Measurements from ENCODE around the gene ERC2.
A peak's percentile ranks its signal among the peaks of the same experiment; 100 is the strongest.

ERC2 gene

DNA sequence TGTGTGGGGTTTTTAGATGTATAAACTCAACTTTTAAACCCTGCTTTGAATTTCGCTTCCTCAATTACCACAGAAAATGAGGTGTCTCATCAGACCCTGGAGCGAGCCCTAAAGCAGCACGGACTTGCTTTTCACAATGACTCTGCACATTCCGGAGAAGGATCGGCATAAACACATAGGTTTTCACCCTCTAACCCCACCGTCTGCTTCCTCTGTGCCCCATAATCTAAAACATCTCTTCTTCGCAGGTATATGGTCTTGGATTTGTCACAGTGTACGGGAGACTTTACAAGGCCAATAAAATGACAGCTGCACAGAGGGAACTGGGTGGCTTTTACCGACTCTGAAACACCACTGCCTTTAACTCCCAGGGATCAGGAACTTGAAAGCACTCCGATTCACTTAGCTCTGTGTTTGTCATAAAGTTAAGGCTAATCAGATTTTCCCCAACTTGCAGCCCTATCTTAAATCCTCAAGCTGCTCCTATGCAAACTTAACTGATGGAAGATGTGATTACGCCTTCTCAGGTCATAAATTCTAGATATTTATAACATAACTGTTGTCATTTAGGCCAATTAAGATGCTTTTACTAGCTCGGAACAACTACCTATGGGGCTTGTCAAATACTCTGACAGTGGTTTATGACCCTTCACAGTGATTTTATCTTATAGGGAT is 847.8 kb downstream of the ERC2 start (continued):
- TF ChIP-seq, protein P1, sequence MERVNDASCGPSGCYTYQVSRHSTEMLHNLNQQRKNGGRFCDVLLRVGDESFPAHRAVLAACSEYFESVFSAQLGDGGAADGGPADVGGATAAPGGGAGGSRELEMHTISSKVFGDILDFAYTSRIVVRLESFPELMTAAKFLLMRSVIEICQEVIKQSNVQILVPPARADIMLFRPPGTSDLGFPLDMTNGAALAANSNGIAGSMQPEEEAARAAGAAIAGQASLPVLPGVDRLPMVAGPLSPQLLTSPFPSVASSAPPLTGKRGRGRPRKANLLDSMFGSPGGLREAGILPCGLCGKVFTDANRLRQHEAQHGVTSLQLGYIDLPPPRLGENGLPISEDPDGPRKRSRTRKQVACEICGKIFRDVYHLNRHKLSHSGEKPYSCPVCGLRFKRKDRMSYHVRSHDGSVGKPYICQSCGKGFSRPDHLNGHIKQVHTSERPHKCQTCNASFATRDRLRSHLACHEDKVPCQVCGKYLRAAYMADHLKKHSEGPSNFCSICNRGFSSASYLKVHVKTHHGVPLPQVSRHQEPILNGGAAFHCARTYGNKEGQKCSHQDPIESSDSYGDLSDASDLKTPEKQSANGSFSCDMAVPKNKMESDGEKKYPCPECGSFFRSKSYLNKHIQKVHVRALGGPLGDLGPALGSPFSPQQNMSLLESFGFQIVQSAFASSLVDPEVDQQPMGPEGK (CRISPR knock-in tag; IDR thresholded peaks at IDR 0.05; ENCODE audit: borderline replicate concordance), result peak; percentile 78; the same call in 1 of the 2 replicates
- TF ChIP-seq OSR1 (CRISPR knock-in tag; IDR thresholded peaks at IDR 0.05), result no peak
- TF ChIP-seq ESRRG (CRISPR knock-in tag; IDR thresholded peaks at IDR 0.05), result 0 out of 2 replicates have a peak, but pooled peaks have one; percentile 22
- no peak for TF ChIP-seq TOX (CRISPR knock-in tag; IDR thresholded peaks at IDR 0.05; ENCODE audit: borderline replicate concordance)
- TF ChIP-seq ZFP3 (CRISPR knock-in tag; IDR thresholded peaks at IDR 0.05), result peak; percentile 20; the same call in 1 of the 2 replicates
- TF ChIP-seq ZFP30 (CRISPR knock-in tag; IDR thresholded peaks at IDR 0.05), result no peak
- TF ChIP-seq SNAI2 (CRISPR knock-in tag; IDR thresholded peaks at IDR 0.05), result peak; percentile 77; the same call in 1 of the 2 replicates
- TF ChIP-seq, protein P2, sequence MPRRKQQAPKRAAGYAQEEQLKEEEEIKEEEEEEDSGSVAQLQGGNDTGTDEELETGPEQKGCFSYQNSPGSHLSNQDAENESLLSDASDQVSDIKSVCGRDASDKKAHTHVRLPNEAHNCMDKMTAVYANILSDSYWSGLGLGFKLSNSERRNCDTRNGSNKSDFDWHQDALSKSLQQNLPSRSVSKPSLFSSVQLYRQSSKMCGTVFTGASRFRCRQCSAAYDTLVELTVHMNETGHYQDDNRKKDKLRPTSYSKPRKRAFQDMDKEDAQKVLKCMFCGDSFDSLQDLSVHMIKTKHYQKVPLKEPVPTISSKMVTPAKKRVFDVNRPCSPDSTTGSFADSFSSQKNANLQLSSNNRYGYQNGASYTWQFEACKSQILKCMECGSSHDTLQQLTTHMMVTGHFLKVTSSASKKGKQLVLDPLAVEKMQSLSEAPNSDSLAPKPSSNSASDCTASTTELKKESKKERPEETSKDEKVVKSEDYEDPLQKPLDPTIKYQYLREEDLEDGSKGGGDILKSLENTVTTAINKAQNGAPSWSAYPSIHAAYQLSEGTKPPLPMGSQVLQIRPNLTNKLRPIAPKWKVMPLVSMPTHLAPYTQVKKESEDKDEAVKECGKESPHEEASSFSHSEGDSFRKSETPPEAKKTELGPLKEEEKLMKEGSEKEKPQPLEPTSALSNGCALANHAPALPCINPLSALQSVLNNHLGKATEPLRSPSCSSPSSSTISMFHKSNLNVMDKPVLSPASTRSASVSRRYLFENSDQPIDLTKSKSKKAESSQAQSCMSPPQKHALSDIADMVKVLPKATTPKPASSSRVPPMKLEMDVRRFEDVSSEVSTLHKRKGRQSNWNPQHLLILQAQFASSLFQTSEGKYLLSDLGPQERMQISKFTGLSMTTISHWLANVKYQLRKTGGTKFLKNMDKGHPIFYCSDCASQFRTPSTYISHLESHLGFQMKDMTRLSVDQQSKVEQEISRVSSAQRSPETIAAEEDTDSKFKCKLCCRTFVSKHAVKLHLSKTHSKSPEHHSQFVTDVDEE (CRISPR knock-in tag; IDR thresholded peaks at IDR 0.05), result no peak
- TF ChIP-seq TCF4 (CRISPR knock-in tag; IDR thresholded peaks at IDR 0.05; ENCODE audit: borderline replicate concordance), result no peak
- peak; percentile 78; the same call in 1 of the 2 replicates for TF ChIP-seq ZC3H10 (CRISPR knock-in tag; IDR thresholded peaks at IDR 0.05)
- TF ChIP-seq RARB (CRISPR knock-in tag; IDR thresholded peaks at IDR 0.05), result no peak

DNA sequence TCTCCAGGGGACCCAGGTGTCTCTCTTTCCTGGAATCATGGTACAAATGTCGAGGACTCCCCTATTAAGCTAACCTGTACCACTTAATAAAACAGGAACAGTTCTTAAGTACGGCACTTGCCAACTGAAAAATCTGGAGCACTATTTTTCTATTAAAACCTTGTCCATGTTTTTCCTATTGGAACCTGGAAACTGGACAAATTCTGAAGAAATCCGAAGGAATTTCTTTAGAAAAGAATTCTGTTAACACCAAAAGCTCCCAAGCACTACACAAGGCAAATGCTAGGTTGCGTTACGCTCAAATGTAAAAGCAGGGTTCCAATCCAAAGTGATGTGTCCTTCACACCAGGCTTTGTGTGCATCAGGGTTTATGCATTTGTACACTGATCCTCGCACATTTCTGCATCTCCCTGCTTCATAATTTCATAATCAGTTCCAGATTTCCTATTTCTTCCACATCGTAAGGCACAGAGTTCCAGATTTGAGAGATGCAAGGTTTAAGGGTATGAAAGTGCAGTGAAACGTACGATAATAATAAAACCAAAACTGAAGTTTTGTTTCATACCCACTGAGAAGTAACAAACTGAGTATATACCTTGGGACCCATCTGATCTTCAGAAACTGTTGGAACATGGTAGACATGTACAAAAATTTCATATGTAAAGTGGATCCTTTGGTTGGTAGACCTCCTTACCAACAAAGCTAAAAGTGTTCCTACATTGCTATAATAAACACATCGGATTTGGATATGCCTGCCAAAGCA is 849.0 kb downstream of the ERC2 start:
- TF ChIP-seq, protein P1 (CRISPR knock-in tag; IDR thresholded peaks at IDR 0.05; ENCODE audit: borderline replicate concordance), result no peak
- TF ChIP-seq PPARA (CRISPR knock-in tag; IDR thresholded peaks at IDR 0.05; ENCODE audit: borderline replicate concordance) (no peak), GLIS3 (CRISPR knock-in tag; IDR thresholded peaks at IDR 0.05) (no peak)
- no peak for ATAC-seq

DNA sequence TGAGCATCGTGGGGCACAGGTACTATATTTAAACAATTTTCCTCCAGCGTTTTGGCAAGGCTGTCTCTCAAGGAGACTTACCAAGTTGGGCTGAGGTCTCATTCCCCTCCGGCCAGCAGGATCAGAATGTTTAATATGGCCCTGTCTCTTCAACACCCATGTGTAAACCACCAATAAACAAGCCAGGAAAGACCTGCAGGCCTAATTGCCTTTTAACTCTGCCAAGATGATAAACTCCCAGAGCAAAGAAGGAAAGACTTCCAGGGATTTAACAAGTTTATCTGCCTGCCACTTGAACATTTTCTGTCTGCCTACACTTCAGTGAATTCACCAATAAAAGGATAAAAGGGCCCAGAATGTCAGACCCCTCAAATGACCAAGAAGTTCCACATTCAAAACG is 850.9 kb downstream of the ERC2 start:
- ATAC-seq, result no peak
- TF ChIP-seq, protein P3, sequence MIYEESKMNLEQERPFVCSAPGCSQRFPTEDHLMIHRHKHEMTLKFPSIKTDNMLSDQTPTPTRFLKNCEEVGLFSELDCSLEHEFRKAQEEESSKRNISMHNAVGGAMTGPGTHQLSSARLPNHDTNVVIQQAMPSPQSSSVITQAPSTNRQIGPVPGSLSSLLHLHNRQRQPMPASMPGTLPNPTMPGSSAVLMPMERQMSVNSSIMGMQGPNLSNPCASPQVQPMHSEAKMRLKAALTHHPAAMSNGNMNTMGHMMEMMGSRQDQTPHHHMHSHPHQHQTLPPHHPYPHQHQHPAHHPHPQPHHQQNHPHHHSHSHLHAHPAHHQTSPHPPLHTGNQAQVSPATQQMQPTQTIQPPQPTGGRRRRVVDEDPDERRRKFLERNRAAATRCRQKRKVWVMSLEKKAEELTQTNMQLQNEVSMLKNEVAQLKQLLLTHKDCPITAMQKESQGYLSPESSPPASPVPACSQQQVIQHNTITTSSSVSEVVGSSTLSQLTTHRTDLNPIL (CRISPR knock-in tag; IDR thresholded peaks at IDR 0.05; ENCODE audit: low read depth), result no peak
- TF ChIP-seq BACH2 (CRISPR knock-in tag; IDR thresholded peaks at IDR 0.05; ENCODE audit: borderline replicate concordance) (no peak), OSR1 (CRISPR knock-in tag; IDR thresholded peaks at IDR 0.05) (no peak), TOX (CRISPR knock-in tag; IDR thresholded peaks at IDR 0.05; ENCODE audit: borderline replicate concordance) (no peak), ARNTL (CRISPR knock-in tag; IDR thresholded peaks at IDR 0.05; ENCODE audit: borderline replicate concordance, low read depth) (no peak), ESRRG (CRISPR knock-in tag; IDR thresholded peaks at IDR 0.05) (no peak), ZFP3 (CRISPR knock-in tag; IDR thresholded peaks at IDR 0.05) (no peak), ZNF8 (CRISPR knock-in tag; IDR thresholded peaks at IDR 0.05) (no peak), ZNF70 (CRISPR knock-in tag; IDR thresholded peaks at IDR 0.05) (no peak), ZNF565 (CRISPR knock-in tag; conservative IDR thresholded peaks at IDR 0.05; ENCODE audit: low read depth) (no peak), GLIS3 (CRISPR knock-in tag; IDR thresholded peaks at IDR 0.05) (no peak), RARB (CRISPR knock-in tag; IDR thresholded peaks at IDR 0.05) (no peak), ISL1 (CRISPR knock-in tag; IDR thresholded peaks at IDR 0.05) (no peak), ZFP30 (CRISPR knock-in tag; IDR thresholded peaks at IDR 0.05) (no peak), SNAI2 (CRISPR knock-in tag; IDR thresholded peaks at IDR 0.05) (no peak)
- TF ChIP-seq, protein P1 (CRISPR knock-in tag; IDR thresholded peaks at IDR 0.05; ENCODE audit: borderline replicate concordance), result no peak
- TF ChIP-seq, protein P2 (CRISPR knock-in tag; IDR thresholded peaks at IDR 0.05), result no peak
- TF ChIP-seq, protein P4, sequence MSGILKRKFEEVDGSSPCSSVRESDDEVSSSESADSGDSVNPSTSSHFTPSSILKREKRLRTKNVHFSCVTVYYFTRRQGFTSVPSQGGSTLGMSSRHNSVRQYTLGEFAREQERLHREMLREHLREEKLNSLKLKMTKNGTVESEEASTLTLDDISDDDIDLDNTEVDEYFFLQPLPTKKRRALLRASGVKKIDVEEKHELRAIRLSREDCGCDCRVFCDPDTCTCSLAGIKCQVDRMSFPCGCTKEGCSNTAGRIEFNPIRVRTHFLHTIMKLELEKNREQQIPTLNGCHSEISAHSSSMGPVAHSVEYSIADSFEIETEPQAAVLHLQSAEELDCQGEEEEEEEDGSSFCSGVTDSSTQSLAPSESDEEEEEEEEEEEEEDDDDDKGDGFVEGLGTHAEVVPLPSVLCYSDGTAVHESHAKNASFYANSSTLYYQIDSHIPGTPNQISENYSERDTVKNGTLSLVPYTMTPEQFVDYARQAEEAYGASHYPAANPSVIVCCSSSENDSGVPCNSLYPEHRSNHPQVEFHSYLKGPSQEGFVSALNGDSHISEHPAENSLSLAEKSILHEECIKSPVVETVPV (CRISPR knock-in tag; IDR thresholded peaks at IDR 0.05), result no peak

Data from SK-N-SH treated with all-trans-retinoic acid at 6 μM for 48 hours (cell line).